Measurements from ENCODE around the gene DUSP9.

DNA sequence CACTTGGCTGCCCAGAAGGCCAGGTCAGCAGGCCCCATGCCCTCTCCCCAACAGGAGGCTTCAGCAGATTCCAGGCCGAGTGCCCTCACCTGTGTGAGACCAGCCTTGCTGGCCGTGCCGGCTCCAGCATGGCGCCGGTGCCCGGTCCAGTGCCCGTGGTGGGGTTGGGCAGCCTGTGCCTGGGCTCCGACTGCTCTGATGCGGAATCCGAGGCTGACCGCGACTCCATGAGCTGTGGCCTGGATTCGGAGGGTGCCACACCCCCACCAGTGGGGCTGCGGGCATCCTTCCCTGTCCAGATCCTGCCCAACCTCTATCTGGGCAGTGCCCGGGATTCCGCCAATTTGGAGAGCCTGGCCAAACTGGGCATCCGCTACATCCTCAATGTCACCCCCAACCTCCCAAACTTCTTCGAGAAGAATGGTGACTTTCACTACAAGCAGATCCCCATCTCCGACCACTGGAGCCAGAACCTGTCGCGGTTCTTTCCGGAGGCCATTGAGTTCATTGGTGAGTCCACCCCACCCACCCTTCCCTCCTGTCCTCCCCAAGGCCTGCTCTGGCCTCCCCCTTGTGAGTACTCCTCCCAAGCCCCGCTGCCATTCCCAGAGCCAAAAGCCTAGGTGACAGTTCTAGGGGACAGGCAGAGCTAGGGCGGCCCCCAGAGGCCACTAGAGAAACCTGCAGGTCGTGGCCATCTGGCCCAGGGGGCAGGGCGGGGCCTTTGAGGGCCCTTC is 2.3 kb downstream of the DUSP9 start:
- TF ChIP-seq CTCF (IDR thresholded peaks at IDR 0.05) = peak in 5 of 7 experiments; percentile 24 to 45 (median 31)
- TF ChIP-seq POLR2A (IDR thresholded peaks at IDR 0.05) = no peak

Data from body of pancreas (tissue), 4 donors.